K562 (cell line): ENCODE data around the gene HSPB1.

ENCODE experiments used
- JUND ChIP-seq, 2 experiments: IDR thresholded peaks; 2 replicates in 1 of 2; 3 replicates in 1 of 2; pipeline ENCODE4 v1.6.1; 2011; ENCODE audit warnings: borderline replicate concordance in 2 of 2, low read depth in 2 of 2, low read length in 2 of 2, improper control_type of control experiment in 1 of 2, missing biosample characterization in 1 of 2, missing genetic modification characterization in 1 of 2, missing genetic modification reagents in 1 of 2
- KDM1A ChIP-seq, 2 experiments: fragments of 450-650 bp; IDR thresholded peaks; 2 replicates each; pipeline ENCODE4 v1.6.1; 2016; ENCODE audit warnings: mild to moderate bottlenecking in 2 of 2
- MAFG ChIP-seq: fragments of 450-650 bp; conservative IDR thresholded peaks from 2 replicates; pipeline ENCODE4 v1.6.1; 2016; ENCODE audit warnings: missing genetic modification characterization, missing compliant biosample characterization
- MGA ChIP-seq: fragments of 450-650 bp; IDR thresholded peaks from 2 replicates; pipeline ENCODE4 v1.6.1; 2016; ENCODE audit warnings: mild to moderate bottlenecking, moderate library complexity
- PTBP1 ChIP-seq: fragments of 200-400 bp; formaldehyde crosslinking; IDR thresholded peaks from 2 replicates; pipeline ENCODE4 v1.6.1; 2017; ENCODE audit warnings: low read depth, low read length
- TCF7 ChIP-seq: sonication (generic); IDR thresholded peaks from 2 replicates; pipeline ENCODE4 v1.6.1; 2016; ENCODE audit warnings: antibody characterized with exemption, borderline replicate concordance
- TEAD4 ChIP-seq, 2 experiments: sonication (generic) in 1 of 2; formaldehyde crosslinking in 1 of 2; IDR thresholded peaks; 2 replicates each; pipeline versions ENCODE4 v1.6.1 to v1.8.0; 2012 to 2022; ENCODE audit warnings: borderline replicate concordance in 1 of 2, inconsistent platforms in 1 of 2, low read length in 1 of 2, mild to moderate bottlenecking in 1 of 2, missing genetic modification reagents in 1 of 2
- ZNF165 ChIP-seq: fragments of 250-450 bp; sonication (Bioruptor Pico); IDR thresholded peaks from 2 replicates; pipeline ENCODE4 v1.4.0; 2020; ENCODE audit warnings: borderline replicate concordance
- ZNF561 ChIP-seq: fragments of 450-650 bp; formaldehyde crosslinking; conservative IDR thresholded peaks from 2 replicates; pipeline ENCODE4 v1.4.0; 2020; ENCODE audit warnings: mild to moderate bottlenecking, moderate library complexity
- TF ChIP-seq, protein P1 (sequence below): IDR thresholded peaks from 3 replicates; pipeline ENCODE4 v1.6.1; 2011; ENCODE audit warnings: borderline replicate concordance, mild to moderate bottlenecking, moderate library complexity; ENCODE audit not compliant: insufficient read length; ENCODE audit errors: extremely low read depth
- TF ChIP-seq, protein P2 (sequence below): sonication (generic); formaldehyde crosslinking; IDR thresholded peaks from 2 replicates; pipeline ENCODE4 v1.8.1; 2022; ENCODE audit warnings: missing genetic modification reagents
- TF ChIP-seq, protein P3 (sequence below): sonication (generic); formaldehyde crosslinking; IDR thresholded peaks from 2 replicates; pipeline ENCODE4 v1.4.0; 2020; ENCODE audit warnings: mild to moderate bottlenecking, missing genetic modification reagents

DNA sequence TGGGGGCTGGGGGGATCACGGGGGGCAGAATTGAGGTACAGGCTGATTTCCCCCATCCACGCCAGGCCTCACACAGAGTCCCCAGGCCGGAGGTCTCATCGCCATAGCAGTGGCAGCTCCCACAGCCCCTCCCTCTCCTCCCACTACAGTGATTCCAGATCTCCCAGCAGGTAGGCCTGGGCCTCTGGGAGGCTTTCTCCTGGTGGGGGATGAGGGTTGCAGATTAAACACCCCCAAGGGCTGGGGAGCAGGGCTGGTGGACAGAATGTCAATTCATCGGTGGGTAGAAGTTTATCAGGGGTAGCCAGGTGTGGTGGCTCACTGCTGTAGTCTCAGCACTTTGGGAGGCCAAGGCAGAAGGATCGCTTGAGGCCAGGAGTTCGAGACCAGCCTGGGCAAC lies 37.2 kb upstream of the HSPB1 start:
- TF ChIP-seq, protein P1, sequence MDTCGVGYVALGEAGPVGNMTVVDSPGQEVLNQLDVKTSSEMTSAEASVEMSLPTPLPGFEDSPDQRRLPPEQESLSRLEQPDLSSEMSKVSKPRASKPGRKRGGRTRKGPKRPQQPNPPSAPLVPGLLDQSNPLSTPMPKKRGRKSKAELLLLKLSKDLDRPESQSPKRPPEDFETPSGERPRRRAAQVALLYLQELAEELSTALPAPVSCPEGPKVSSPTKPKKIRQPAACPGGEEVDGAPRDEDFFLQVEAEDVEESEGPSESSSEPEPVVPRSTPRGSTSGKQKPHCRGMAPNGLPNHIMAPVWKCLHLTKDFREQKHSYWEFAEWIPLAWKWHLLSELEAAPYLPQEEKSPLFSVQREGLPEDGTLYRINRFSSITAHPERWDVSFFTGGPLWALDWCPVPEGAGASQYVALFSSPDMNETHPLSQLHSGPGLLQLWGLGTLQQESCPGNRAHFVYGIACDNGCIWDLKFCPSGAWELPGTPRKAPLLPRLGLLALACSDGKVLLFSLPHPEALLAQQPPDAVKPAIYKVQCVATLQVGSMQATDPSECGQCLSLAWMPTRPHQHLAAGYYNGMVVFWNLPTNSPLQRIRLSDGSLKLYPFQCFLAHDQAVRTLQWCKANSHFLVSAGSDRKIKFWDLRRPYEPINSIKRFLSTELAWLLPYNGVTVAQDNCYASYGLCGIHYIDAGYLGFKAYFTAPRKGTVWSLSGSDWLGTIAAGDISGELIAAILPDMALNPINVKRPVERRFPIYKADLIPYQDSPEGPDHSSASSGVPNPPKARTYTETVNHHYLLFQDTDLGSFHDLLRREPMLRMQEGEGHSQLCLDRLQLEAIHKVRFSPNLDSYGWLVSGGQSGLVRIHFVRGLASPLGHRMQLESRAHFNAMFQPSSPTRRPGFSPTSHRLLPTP, result no peak
- TF ChIP-seq TCF7 (no peak), MGA (no peak), JUND (IDR thresholded peaks at IDR 0.05; ENCODE audit: borderline replicate concordance, low read depth, low read length) (no peak), JUND (tag; IDR thresholded peaks at IDR 0.05; ENCODE audit: borderline replicate concordance, low read depth, low read length) (no peak), MAFG (tag) (no peak), TEAD4 (IDR thresholded peaks at IDR 0.05; ENCODE audit: low read length) (no peak), TEAD4 (CRISPR knock-in tag; IDR thresholded peaks at IDR 0.05; ENCODE audit: borderline replicate concordance) (no peak), ZNF561 (CRISPR knock-in tag) (no peak), KDM1A (IDR thresholded peaks at IDR 0.05) (no peak), PTBP1 (no peak), ZNF165 (CRISPR knock-in tag) (no peak)
- TF ChIP-seq, protein P2, sequence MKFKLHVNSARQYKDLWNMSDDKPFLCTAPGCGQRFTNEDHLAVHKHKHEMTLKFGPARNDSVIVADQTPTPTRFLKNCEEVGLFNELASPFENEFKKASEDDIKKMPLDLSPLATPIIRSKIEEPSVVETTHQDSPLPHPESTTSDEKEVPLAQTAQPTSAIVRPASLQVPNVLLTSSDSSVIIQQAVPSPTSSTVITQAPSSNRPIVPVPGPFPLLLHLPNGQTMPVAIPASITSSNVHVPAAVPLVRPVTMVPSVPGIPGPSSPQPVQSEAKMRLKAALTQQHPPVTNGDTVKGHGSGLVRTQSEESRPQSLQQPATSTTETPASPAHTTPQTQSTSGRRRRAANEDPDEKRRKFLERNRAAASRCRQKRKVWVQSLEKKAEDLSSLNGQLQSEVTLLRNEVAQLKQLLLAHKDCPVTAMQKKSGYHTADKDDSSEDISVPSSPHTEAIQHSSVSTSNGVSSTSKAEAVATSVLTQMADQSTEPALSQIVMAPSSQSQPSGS (CRISPR knock-in tag), result no peak
- TF ChIP-seq, protein P3, sequence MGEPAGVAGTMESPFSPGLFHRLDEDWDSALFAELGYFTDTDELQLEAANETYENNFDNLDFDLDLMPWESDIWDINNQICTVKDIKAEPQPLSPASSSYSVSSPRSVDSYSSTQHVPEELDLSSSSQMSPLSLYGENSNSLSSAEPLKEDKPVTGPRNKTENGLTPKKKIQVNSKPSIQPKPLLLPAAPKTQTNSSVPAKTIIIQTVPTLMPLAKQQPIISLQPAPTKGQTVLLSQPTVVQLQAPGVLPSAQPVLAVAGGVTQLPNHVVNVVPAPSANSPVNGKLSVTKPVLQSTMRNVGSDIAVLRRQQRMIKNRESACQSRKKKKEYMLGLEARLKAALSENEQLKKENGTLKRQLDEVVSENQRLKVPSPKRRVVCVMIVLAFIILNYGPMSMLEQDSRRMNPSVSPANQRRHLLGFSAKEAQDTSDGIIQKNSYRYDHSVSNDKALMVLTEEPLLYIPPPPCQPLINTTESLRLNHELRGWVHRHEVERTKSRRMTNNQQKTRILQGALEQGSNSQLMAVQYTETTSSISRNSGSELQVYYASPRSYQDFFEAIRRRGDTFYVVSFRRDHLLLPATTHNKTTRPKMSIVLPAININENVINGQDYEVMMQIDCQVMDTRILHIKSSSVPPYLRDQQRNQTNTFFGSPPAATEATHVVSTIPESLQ (CRISPR knock-in tag), result no peak
